ENCODE measurements around the gene MAP4. TPM values are rescaled to one million over a fixed set of nuclear protein-coding genes. Genes with fewer than 3 reads are reported as not detected.
A peak's percentile ranks its signal among the peaks of the same experiment; 100 is the strongest.

The MAP4 gene
- total RNA-seq, 3 donors from 2014 or later (not counting 1 experiment from before 2014, with no cell fraction given): 74.5 to 97.1 (median 88.9) TPM

DNA sequence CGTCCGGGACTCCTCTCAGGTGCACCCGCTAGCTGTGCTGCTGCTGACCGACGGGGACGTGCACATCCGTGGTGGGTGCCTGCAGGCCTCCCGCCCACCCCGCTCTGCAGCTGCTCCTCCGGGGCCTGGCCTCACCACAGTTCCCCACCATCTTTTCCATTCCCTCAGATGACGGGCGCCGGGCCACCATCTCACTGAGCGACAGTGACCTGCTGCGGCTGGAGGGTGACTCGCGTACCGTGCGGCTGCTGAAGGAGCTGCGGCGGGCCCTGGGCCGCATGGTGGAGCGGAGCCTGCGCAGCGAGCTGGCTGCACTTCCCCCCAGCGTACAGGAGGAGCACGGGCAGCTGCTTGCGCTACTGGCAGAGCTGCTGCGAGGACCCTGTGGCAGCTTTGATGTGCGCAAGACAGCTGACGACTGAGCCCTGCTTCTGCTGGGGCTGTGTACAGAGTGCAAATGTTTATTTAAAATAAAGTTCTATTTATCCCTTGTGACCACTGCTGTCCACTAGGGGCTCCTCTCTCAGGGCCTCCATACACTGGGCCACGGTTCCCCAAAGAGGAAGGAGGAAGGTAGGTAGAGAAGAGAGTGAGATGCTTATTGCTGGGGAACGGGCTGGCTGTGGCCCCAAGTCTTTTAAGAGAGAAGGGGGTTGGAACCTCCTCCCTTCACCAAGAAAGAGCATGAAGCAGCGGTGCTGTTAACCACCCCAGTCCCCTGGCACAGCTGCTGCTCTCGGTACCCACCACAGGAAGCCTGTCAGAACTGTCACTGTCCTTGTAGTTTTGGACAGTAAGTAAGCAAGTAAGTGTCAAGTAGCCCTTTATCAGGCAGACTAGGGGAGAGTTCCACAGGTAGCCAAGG is 166.3 kb downstream of the MAP4 start:
- Mint-ChIP-seq H3K27me3 (ENCODE audit: low read depth in 2 of 2) (no peaks in the 10 kb centered on the region), H3K4me1 (no peaks in the 10 kb centered on the region), H3K4me3 (no peak overlapping the region), H3K27ac (peak overlapping the region; percentile 69 to 81), H3K36me3 (no peaks in the 10 kb centered on the region), H3K9me3 (no peaks in the 10 kb centered on the region)
- TF ChIP-seq, protein P1, sequence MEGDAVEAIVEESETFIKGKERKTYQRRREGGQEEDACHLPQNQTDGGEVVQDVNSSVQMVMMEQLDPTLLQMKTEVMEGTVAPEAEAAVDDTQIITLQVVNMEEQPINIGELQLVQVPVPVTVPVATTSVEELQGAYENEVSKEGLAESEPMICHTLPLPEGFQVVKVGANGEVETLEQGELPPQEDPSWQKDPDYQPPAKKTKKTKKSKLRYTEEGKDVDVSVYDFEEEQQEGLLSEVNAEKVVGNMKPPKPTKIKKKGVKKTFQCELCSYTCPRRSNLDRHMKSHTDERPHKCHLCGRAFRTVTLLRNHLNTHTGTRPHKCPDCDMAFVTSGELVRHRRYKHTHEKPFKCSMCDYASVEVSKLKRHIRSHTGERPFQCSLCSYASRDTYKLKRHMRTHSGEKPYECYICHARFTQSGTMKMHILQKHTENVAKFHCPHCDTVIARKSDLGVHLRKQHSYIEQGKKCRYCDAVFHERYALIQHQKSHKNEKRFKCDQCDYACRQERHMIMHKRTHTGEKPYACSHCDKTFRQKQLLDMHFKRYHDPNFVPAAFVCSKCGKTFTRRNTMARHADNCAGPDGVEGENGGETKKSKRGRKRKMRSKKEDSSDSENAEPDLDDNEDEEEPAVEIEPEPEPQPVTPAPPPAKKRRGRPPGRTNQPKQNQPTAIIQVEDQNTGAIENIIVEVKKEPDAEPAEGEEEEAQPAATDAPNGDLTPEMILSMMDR (IDR thresholded peaks at IDR 0.05): no peak
- peak; percentile 18 to 34 (median 28) for ATAC-seq
- Histone ChIP-seq H3K36me3 (ENCODE audit: control insufficient read depth, insufficient read depth, low read length) (peaks cover 66% of the 10 kb centered on the region), H3K4me1 (ENCODE audit: control insufficient read depth, insufficient read depth, low read length) (no peaks in the 10 kb centered on the region), H3K4me3 (ENCODE audit: low read length) (no peak overlapping the region), H3K9me3 (ENCODE audit: control insufficient read depth, insufficient read depth, low read length) (no peaks in the 10 kb centered on the region), H3K27me3 (ENCODE audit: control insufficient read depth, insufficient read depth, low read length) (no peaks in the 10 kb centered on the region), H3K27ac (ENCODE audit: low read length) (no peak overlapping the region)
- no peak for DNase-seq
- WGBS (ENCODE audit: insufficient coverage): 94% methylated on average over 33 of the region's 35 CpGs
- intact Hi-C loops (cut with micrococcal nuclease): no loop called here

DNA sequence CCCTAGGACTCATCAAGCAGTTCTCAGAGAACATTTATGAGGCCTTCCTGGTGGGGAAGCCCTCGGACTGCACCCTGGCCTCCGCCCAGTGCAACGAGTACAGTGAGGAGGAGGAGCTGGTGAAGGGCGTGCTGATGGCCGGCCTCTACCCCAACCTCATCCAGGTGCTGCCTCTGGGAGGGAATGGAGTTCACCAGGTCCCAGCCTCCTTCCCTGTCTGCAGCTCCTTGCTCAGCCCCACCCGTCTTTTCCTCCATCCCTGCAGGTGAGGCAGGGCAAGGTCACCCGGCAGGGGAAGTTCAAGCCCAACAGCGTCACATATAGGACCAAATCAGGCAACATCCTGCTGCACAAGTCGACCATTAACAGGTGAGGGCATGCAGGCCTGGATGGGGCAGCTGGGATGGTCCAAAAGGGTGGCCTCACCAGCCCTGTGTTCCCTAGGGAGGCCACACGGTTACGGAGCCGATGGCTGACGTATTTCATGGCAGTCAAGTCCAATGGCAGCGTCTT is 167.0 kb downstream of the MAP4 start:
- Histone ChIP-seq H3K4me1 (ENCODE audit: control insufficient read depth, insufficient read depth, low read length) (no peaks in the 10 kb centered on the region), H3K4me3 (ENCODE audit: low read length) (no peak overlapping the region), H3K27me3 (ENCODE audit: control insufficient read depth, insufficient read depth, low read length) (no peaks in the 10 kb centered on the region), H3K36me3 (ENCODE audit: control insufficient read depth, insufficient read depth, low read length) (peaks cover 67% of the 10 kb centered on the region), H3K9me3 (ENCODE audit: control insufficient read depth, insufficient read depth, low read length) (no peaks in the 10 kb centered on the region), H3K27ac (ENCODE audit: low read length) (no peak overlapping the region)
- WGBS (ENCODE audit: insufficient coverage): 97% methylated on average over 14 of the region's 14 CpGs
- no peaks in the 10 kb centered on the region for H3K9me3 Mint-ChIP-seq
- H3K4me1 Mint-ChIP-seq: no peaks in the 10 kb centered on the region
- ATAC-seq (no peak), DNase-seq (no peak)
- no peak overlapping the region for H3K4me3 Mint-ChIP-seq
- intact Hi-C loops (cut with micrococcal nuclease): no loop called here
- H3K36me3 Mint-ChIP-seq: no peaks in the 10 kb centered on the region
- TF ChIP-seq, protein P1 (IDR thresholded peaks at IDR 0.05): no peak
- no peaks in the 10 kb centered on the region for H3K27me3 Mint-ChIP-seq (ENCODE audit: low read depth in 2 of 2)
- H3K27ac Mint-ChIP-seq: peak overlapping the region in 1 of 2 donors; percentile 81

DNA sequence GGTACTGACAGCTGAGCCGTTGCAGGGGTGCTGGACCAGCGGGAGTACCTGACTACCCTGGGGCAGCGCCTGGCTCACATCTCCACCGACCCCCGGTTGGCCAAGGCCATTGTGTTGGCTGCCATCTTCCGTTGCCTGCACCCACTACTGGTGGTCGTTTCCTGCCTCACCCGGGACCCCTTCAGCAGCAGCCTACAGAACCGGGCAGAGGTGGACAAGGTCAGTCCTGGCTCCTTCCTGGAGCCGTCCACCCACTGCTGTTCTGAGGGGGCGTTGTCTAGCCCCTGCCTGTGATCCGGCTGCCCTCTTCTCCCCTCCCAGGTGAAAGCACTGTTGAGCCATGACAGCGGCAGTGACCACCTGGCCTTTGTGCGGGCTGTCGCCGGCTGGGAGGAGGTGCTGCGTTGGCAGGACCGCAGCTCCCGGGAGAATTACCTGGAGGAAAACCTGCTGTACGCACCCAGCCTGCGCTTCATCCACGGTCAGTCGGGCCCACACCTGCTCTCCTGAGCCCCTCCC is 167.6 kb downstream of the MAP4 start:
- H3K4me3 Mint-ChIP-seq: no peak overlapping the region

More for the DNA sequence above, 167.6 kb downstream of the MAP4 start:
- no peak overlapping the region for H3K27ac ChIP-seq (ENCODE audit: low read length)
- H3K9me3 Mint-ChIP-seq: no peaks in the 10 kb centered on the region
- TF ChIP-seq, protein P1 (IDR thresholded peaks at IDR 0.05): no peak
- no peak for DNase-seq
- WGBS (ENCODE audit: insufficient coverage): 97% methylated on average over 23 of the region's 23 CpGs
- intact Hi-C loops (cut with micrococcal nuclease): no loop called here
- ATAC-seq: no peak
- H3K27me3 Mint-ChIP-seq (ENCODE audit: low read depth in 2 of 2): no peaks in the 10 kb centered on the region
- H3K4me1 ChIP-seq (ENCODE audit: control insufficient read depth, insufficient read depth, low read length): no peaks in the 10 kb centered on the region
- H3K27me3 ChIP-seq (ENCODE audit: control insufficient read depth, insufficient read depth, low read length): no peaks in the 10 kb centered on the region
- no peak overlapping the region for H3K27ac Mint-ChIP-seq
- H3K4me1 Mint-ChIP-seq: peaks cover 0 to 4% of the 10 kb centered on the region in 2 donors
- no peaks in the 10 kb centered on the region for H3K9me3 ChIP-seq (ENCODE audit: control insufficient read depth, insufficient read depth, low read length)
- H3K4me3 ChIP-seq (ENCODE audit: low read length): no peak overlapping the region
- H3K36me3 ChIP-seq (ENCODE audit: control insufficient read depth, insufficient read depth, low read length): peaks cover 73% of the 10 kb centered on the region
- H3K36me3 Mint-ChIP-seq: no peaks in the 10 kb centered on the region
